Liver (tissue), 9 donors: Measurements from ENCODE around the gene HEG1. TPM values are rescaled to one million over a fixed set of nuclear protein-coding genes. Genes with fewer than 3 reads are reported as not detected.

Experiments used
- DNase-seq: peaks from one replicate; pipeline ENCODE4 v3.0.0-alpha.2; 2017; ENCODE audit warnings: low spot score
- H3K27ac ChIP-seq, 2 donors: one replicate each; pipeline ENCODE4 v1.7.0; 2013; ENCODE audit warnings: inconsistent platforms in 2 of 2, low read length in 2 of 2, control low read depth in 1 of 2, low read depth in 1 of 2, mild to moderate bottlenecking in 1 of 2
- H3K27me3 ChIP-seq, 4 donors: one replicate each; pipeline versions ENCODE4 v1.6.1 to v1.7.0; 2013; ENCODE audit warnings: low read length in 3 of 4, inconsistent platforms in 1 of 4, mild to moderate bottlenecking in 1 of 4, moderate library complexity in 1 of 4; ENCODE audit not compliant: control insufficient read depth in 4 of 4, insufficient read depth in 4 of 4
- H3K36me3 ChIP-seq, 4 donors: one replicate each; pipeline versions ENCODE4 v1.6.1 to v1.7.0; 2013; ENCODE audit warnings: low read length in 3 of 4, mild to moderate bottlenecking in 3 of 4, low read depth in 1 of 4, moderate library complexity in 1 of 4; ENCODE audit not compliant: control insufficient read depth in 4 of 4, insufficient read depth in 3 of 4
- H3K4me1 ChIP-seq, 4 donors: one replicate each; pipeline versions ENCODE4 v1.6.1 to v1.7.0; 2013; ENCODE audit warnings: low read length in 3 of 4, mild to moderate bottlenecking in 3 of 4, moderate library complexity in 1 of 4; ENCODE audit not compliant: control insufficient read depth in 4 of 4, insufficient read depth in 4 of 4
- H3K4me3 ChIP-seq, 3 donors: one replicate each; pipeline versions ENCODE4 v1.6.1 to v1.7.0; 2013; ENCODE audit warnings: low read length in 3 of 3, control low read depth in 1 of 3, low read depth in 1 of 3, mild to moderate bottlenecking in 1 of 3
- H3K9ac ChIP-seq, 2 donors: one replicate each; pipeline ENCODE4 v1.7.0; 2013; ENCODE audit warnings: low read length in 2 of 2, mild to moderate bottlenecking in 2 of 2, moderate library complexity in 2 of 2, control low read depth in 1 of 2, low read depth in 1 of 2
- H3K9me3 ChIP-seq, 4 donors: one replicate each; pipeline versions ENCODE4 v1.6.1 to v1.7.0; 2013; ENCODE audit warnings: low read length in 3 of 4; ENCODE audit not compliant: control insufficient read depth in 4 of 4
- CTCF ChIP-seq: fragments of 150-350 bp; IDR thresholded peaks from 2 replicates; pipeline ENCODE4 v1.5.1; 2017; ENCODE audit warnings: improper control_type of control experiment, low read depth, low read length; ENCODE audit not compliant: missing input control
- FOXA1 ChIP-seq: IDR thresholded peaks from 2 replicates; pipeline ENCODE4 v1.6.1; 2016; ENCODE audit warnings: antibody characterized with exemption
- GABPA ChIP-seq, 2 donors: IDR thresholded peaks in 1 of 2; conservative IDR thresholded peaks in 1 of 2; 2 replicates each; pipeline ENCODE4 v1.6.1; 2016; ENCODE audit warnings: antibody characterized with exemption in 2 of 2, mild to moderate bottlenecking in 1 of 2, moderate library complexity in 1 of 2
- HNF4A ChIP-seq, 2 donors: conservative IDR thresholded peaks; 2 replicates each; pipeline ENCODE4 v1.6.1; 2016; ENCODE audit warnings: antibody characterized with exemption in 2 of 2, mild to moderate bottlenecking in 2 of 2
- HNF4G ChIP-seq: IDR thresholded peaks from 2 replicates; pipeline ENCODE4 v1.6.1; 2016; ENCODE audit warnings: antibody characterized with exemption
- JUND ChIP-seq, 2 donors: IDR thresholded peaks; 2 replicates each; pipeline ENCODE4 v1.6.1; 2016; ENCODE audit warnings: antibody characterized with exemption in 2 of 2
- MAX ChIP-seq: IDR thresholded peaks from 2 replicates; pipeline ENCODE4 v1.6.1; 2016; ENCODE audit warnings: antibody characterized with exemption
- NR2F2 ChIP-seq: IDR thresholded peaks from 2 replicates; pipeline ENCODE4 v1.6.1; 2016; ENCODE audit warnings: antibody characterized with exemption
- RAD21 ChIP-seq, 2 donors: IDR thresholded peaks; 2 replicates each; pipeline ENCODE4 v1.6.1; 2016; ENCODE audit warnings: antibody characterized with exemption in 2 of 2, mild to moderate bottlenecking in 2 of 2
- REST ChIP-seq: IDR thresholded peaks from 2 replicates; pipeline ENCODE4 v1.6.1; 2016; ENCODE audit warnings: antibody characterized with exemption, mild to moderate bottlenecking
- RXRA ChIP-seq, 2 donors: IDR thresholded peaks; 2 replicates each; pipeline ENCODE4 v1.6.1; 2017 to 2018; ENCODE audit warnings: antibody characterized with exemption in 2 of 2, mild to moderate bottlenecking in 1 of 2
- TAF1 ChIP-seq: conservative IDR thresholded peaks from 2 replicates; pipeline ENCODE4 v1.6.1; 2016; ENCODE audit warnings: antibody characterized with exemption, mild to moderate bottlenecking
- YY1 ChIP-seq: IDR thresholded peaks from 2 replicates; pipeline ENCODE4 v1.6.1; 2016; ENCODE audit warnings: antibody characterized with exemption, mild to moderate bottlenecking
- ZBTB33 ChIP-seq: IDR thresholded peaks from 2 replicates; pipeline ENCODE4 v1.6.1; 2016; ENCODE audit warnings: antibody characterized with exemption
- WGBS: extraction: QIAGEN DNeasy Blood & Tissue Kit; methylation state at CpG from one replicate; pipeline ENCODE4 v1.1.7; 2013; 5-methylcytosine and 5-hydroxymethylcytosine counted together
- polyA plus RNA-seq, 2 donors: library from polyadenylated mRNA; stranded (reverse) in 1 of 2; unstranded in 1 of 2; fragments of 200-250 nt in 1 of 2; fragments of >200 nt in 1 of 2; fragmentation: Nextera tagmentation in 1 of 2; extraction: Ambion mirVana in 1 of 2; gene quantifications; one replicate each; pipeline versions ENCODE4 v1.2.1 to v1.2.3, GENCODE V29; 2013 to 2015
- total RNA-seq, 2 donors: library from RNA; depleted of rRNA; stranded (reverse); fragments of >200 nt; gene quantifications; one replicate each; pipeline ENCODE4 v1.2.3, GENCODE V29; 2014
- donor health status: healthy.
- donor health status: healthy.
- donor health status: healthy.
- donor health status: healthy.
- donor health status: healthy.

Gene HEG1
- total and polyA plus RNA-seq, 4 donors, result 1.4 to 16.0 (median 5.3) TPM

GRCh38 chr3:125069452-125069851 is 13.7 kb upstream of the HEG1 start:
- Histone ChIP-seq H3K36me3 (no peaks in the 10 kb centered on the region), H3K27ac (no peak overlapping the region), H3K9ac (no peak overlapping the region), H3K4me3 (no peak overlapping the region), H3K9me3 (no peaks in the 10 kb centered on the region), H3K27me3 (no peaks in the 10 kb centered on the region), H3K4me1 (no peaks in the 10 kb centered on the region)
- no peak for DNase-seq
- TF ChIP-seq RXRA (IDR thresholded peaks at IDR 0.05) (no peak), GABPA (IDR thresholded peaks at IDR 0.05 in 1 of 2, conservative IDR thresholded peaks at IDR 0.05 in 1 of 2) (no peak), JUND (IDR thresholded peaks at IDR 0.05) (no peak), CTCF (no peak), FOXA1 (no peak), RAD21 (IDR thresholded peaks at IDR 0.05) (no peak), YY1 (no peak), REST (no peak), HNF4G (no peak), HNF4A (conservative IDR thresholded peaks at IDR 0.05) (no peak), NR2F2 (no peak), MAX (no peak), ZBTB33 (no peak), TAF1 (no peak)
- WGBS, result 63% methylated on average over 1 of the region's 1 CpG

GRCh38 chr3:125068265-125068664 is 12.5 kb upstream of the HEG1 start:
- H3K36me3 ChIP-seq, result no peaks in the 10 kb centered on the region
- no peak overlapping the region for H3K4me3 ChIP-seq
- no peaks in the 10 kb centered on the region for H3K27me3 ChIP-seq
- H3K4me1 ChIP-seq, result peaks cover 0 to 2% (median 0%) of the 10 kb centered on the region in 4 donors
- H3K9me3 ChIP-seq, result no peaks in the 10 kb centered on the region
- WGBS, result 93% methylated on average over 4 of the region's 4 CpGs
- H3K9ac ChIP-seq, result no peak overlapping the region
- H3K27ac ChIP-seq, result no peak overlapping the region
- DNase-seq, result no peak
- no peak for TF ChIP-seq HNF4G
- no peak for TF ChIP-seq GABPA (IDR thresholded peaks at IDR 0.05 in 1 of 2, conservative IDR thresholded peaks at IDR 0.05 in 1 of 2)
- no peak for TF ChIP-seq HNF4A (conservative IDR thresholded peaks at IDR 0.05)
